HepG2 (cell line): ENCODE results near the gene TEX14. TPM values are rescaled to one million over a fixed set of nuclear protein-coding genes. Genes with fewer than 3 reads are reported as not detected.

ENCODE experiments used
- CREM ChIP-seq, 2 experiments: sonication (generic) in 1 of 2; formaldehyde crosslinking in 1 of 2; IDR thresholded peaks; 2 replicates each; pipeline versions ENCODE4 v1.4.0 to v1.6.1; 2016 to 2020; ENCODE audit warnings: antibody characterized with exemption in 1 of 2, mild to moderate bottlenecking in 1 of 2, missing genetic modification reagents in 1 of 2
- ELF1 ChIP-seq: sonication (generic); formaldehyde crosslinking; IDR thresholded peaks from 2 replicates; pipeline ENCODE4 v1.4.0; 2020; ENCODE audit warnings: missing genetic modification reagents
- GPN1 ChIP-seq: sonication (generic); formaldehyde crosslinking; IDR thresholded peaks from 2 replicates; pipeline ENCODE4 v1.5.1; 2020; ENCODE audit warnings: missing genetic modification reagents, borderline replicate concordance
- MLX ChIP-seq: IDR thresholded peaks from 2 replicates; pipeline ENCODE4 v1.6.1; 2016
- RBM22 ChIP-seq: fragments of 200-400 bp; formaldehyde crosslinking; optimal IDR thresholded peaks from 2 replicates; pipeline ENCODE3; 2017; ENCODE audit warnings: mild to moderate bottlenecking, low read length, moderate library complexity
- SRF ChIP-seq: IDR thresholded peaks from 2 replicates; pipeline ENCODE4 v1.6.1; 2011; ENCODE audit warnings: mild to moderate bottlenecking, low read depth, low read length, moderate library complexity
- ZC3H13 ChIP-seq: sonication (generic); formaldehyde crosslinking; IDR thresholded peaks from 2 replicates; pipeline ENCODE4 v1.8.1; 2023; ENCODE audit warnings: mild to moderate bottlenecking, missing genetic modification reagents, moderate library complexity
- ZFAT ChIP-seq: sonication (generic); formaldehyde crosslinking; conservative IDR thresholded peaks from 2 replicates; pipeline ENCODE4 v1.8.1; 2023; ENCODE audit warnings: missing genetic modification reagents, inconsistent platforms
- ZNF235 ChIP-seq: sonication (generic); formaldehyde crosslinking; IDR thresholded peaks from 2 replicates; pipeline ENCODE4 v1.8.1; 2023; ENCODE audit warnings: mild to moderate bottlenecking, missing genetic modification reagents, borderline replicate concordance
- ZNF446 ChIP-seq: sonication (generic); formaldehyde crosslinking; IDR thresholded peaks from 2 replicates; pipeline ENCODE4 v1.5.0; 2020; ENCODE audit warnings: mild to moderate bottlenecking, missing genetic modification reagents
- ZNF550 ChIP-seq: sonication (generic); formaldehyde crosslinking; IDR thresholded peaks from 2 replicates; pipeline ENCODE4 v1.4.0; 2020; ENCODE audit warnings: mild to moderate bottlenecking, missing genetic modification reagents, borderline replicate concordance
- polyA plus RNA-seq, 8 experiments: library from polyadenylated mRNA; depleted of rRNA in 3 of 8; stranded (reverse) in 7 of 8; unstranded in 1 of 8; fragments of >200 nt; fragmentation: Illumina TruSeq in 4 of 8; extraction: Trizol in 4 of 8; gene quantifications; 2 replicates each; pipeline versions ENCODE4 v1.2.1 to v1.2.3, GENCODE V29; 2011 to 2016; ENCODE audit warnings: low read depth in 4 of 8, missing spikeins in 1 of 8, mixed read lengths in 1 of 8; ENCODE audit not compliant: insufficient read depth in 1 of 8
- total RNA-seq, 5 experiments: library from RNA; depleted of rRNA; stranded (reverse); fragments of >200 nt; fragmentation: Illumina TruSeq; extraction: Trizol; gene quantifications; 2 replicates each; pipeline ENCODE4 v1.2.3, GENCODE V29; 2016; ENCODE audit warnings: low read depth in 1 of 5
- TF ChIP-seq, protein P1 (sequence below): sonication (generic); formaldehyde crosslinking; IDR thresholded peaks from 2 replicates; pipeline ENCODE4 v1.4.0; 2020; ENCODE audit warnings: missing genetic modification reagents
- TF ChIP-seq, protein P2 (sequence below): sonication (generic); formaldehyde crosslinking; IDR thresholded peaks from 2 replicates; pipeline ENCODE4 v1.5.0; 2020; ENCODE audit warnings: mild to moderate bottlenecking, low read depth, missing genetic modification reagents, borderline replicate concordance
- TF ChIP-seq, protein P3 (sequence below), 2 experiments: fragments of 450-650 bp in 1 of 2; sonication (generic) in 1 of 2; formaldehyde crosslinking in 1 of 2; IDR thresholded peaks; 2 replicates each; pipeline versions ENCODE4 v1.6.1 to v1.8.0; 2016 to 2022; ENCODE audit warnings: antibody characterized with exemption in 1 of 2, mild to moderate bottlenecking in 1 of 2, missing genetic modification reagents in 1 of 2

The TEX14 gene
- total and polyA plus RNA-seq, 2 of the 13 experiments (the other 11 are each of a cell fraction or from before 2014, with no cell fraction given), result 0.04 to 0.07 TPM

GRCh38 chr17:58658804-58659713, 32.8 kb downstream of the TEX14 start (continued):
- TF ChIP-seq, protein P1, sequence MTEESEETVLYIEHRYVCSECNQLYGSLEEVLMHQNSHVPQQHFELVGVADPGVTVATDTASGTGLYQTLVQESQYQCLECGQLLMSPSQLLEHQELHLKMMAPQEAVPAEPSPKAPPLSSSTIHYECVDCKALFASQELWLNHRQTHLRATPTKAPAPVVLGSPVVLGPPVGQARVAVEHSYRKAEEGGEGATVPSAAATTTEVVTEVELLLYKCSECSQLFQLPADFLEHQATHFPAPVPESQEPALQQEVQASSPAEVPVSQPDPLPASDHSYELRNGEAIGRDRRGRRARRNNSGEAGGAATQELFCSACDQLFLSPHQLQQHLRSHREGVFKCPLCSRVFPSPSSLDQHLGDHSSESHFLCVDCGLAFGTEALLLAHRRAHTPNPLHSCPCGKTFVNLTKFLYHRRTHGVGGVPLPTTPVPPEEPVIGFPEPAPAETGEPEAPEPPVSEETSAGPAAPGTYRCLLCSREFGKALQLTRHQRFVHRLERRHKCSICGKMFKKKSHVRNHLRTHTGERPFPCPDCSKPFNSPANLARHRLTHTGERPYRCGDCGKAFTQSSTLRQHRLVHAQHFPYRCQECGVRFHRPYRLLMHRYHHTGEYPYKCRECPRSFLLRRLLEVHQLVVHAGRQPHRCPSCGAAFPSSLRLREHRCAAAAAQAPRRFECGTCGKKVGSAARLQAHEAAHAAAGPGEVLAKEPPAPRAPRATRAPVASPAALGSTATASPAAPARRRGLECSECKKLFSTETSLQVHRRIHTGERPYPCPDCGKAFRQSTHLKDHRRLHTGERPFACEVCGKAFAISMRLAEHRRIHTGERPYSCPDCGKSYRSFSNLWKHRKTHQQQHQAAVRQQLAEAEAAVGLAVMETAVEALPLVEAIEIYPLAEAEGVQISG (CRISPR knock-in tag), result peak; percentile 46; the same call in 1 of the 2 replicates
- TF ChIP-seq CREM (IDR thresholded peaks at IDR 0.05) (peak; percentile 85), CREM (CRISPR knock-in tag; IDR thresholded peaks at IDR 0.05) (no peak), RBM22 (peak; percentile 97), SRF (peak; percentile 61), MLX (CRISPR knock-in tag) (peak; percentile 68), ELF1 (0 out of 2 replicates have a peak, but pooled peaks have one; percentile 36), ZNF550 (no peak), ZNF446 (CRISPR knock-in tag) (no peak), GPN1 (CRISPR knock-in tag) (peak; percentile 26; the same call in 1 of the 2 replicates), ZC3H13 (CRISPR knock-in tag) (peak; percentile 81; the same call in 1 of the 2 replicates), ZNF235 (0 out of 2 replicates have a peak, but pooled peaks have one; percentile 45), ZFAT (CRISPR knock-in tag) (0 out of 2 replicates have a peak, but pooled peaks have one; percentile 47)
- TF ChIP-seq, protein P2, sequence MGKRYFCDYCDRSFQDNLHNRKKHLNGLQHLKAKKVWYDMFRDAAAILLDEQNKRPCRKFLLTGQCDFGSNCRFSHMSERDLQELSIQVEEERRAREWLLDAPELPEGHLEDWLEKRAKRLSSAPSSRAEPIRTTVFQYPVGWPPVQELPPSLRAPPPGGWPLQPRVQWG (CRISPR knock-in tag), result no peak
- TF ChIP-seq, protein P3, sequence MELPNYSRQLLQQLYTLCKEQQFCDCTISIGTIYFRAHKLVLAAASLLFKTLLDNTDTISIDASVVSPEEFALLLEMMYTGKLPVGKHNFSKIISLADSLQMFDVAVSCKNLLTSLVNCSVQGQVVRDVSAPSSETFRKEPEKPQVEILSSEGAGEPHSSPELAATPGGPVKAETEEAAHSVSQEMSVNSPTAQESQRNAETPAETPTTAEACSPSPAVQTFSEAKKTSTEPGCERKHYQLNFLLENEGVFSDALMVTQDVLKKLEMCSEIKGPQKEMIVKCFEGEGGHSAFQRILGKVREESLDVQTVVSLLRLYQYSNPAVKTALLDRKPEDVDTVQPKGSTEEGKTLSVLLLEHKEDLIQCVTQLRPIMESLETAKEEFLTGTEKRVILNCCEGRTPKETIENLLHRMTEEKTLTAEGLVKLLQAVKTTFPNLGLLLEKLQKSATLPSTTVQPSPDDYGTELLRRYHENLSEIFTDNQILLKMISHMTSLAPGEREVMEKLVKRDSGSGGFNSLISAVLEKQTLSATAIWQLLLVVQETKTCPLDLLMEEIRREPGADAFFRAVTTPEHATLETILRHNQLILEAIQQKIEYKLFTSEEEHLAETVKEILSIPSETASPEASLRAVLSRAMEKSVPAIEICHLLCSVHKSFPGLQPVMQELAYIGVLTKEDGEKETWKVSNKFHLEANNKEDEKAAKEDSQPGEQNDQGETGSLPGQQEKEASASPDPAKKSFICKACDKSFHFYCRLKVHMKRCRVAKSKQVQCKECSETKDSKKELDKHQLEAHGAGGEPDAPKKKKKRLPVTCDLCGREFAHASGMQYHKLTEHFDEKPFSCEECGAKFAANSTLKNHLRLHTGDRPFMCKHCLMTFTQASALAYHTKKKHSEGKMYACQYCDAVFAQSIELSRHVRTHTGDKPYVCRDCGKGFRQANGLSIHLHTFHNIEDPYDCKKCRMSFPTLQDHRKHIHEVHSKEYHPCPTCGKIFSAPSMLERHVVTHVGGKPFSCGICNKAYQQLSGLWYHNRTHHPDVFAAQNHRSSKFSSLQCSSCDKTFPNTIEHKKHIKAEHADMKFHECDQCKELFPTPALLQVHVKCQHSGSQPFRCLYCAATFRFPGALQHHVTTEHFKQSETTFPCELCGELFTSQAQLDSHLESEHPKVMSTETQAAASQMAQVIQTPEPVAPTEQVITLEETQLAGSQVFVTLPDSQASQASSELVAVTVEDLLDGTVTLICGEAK (IDR thresholded peaks at IDR 0.05), result no peak; the same call in 1 of the 2 replicates
- TF ChIP-seq, protein P3 (CRISPR knock-in tag; IDR thresholded peaks at IDR 0.05), result peak; percentile 39; the same call in 1 of the 2 replicates
